Heart right ventricle (tissue), 16 donors: ENCODE results near the gene LRRC51. TPM values are rescaled to one million over a fixed set of nuclear protein-coding genes. Genes with fewer than 3 reads are reported as not detected.
A peak's percentile ranks its signal among the peaks of the same experiment; 100 is the strongest.
"Not testable (repeated sequence)": the region's sequence is repeated elsewhere in the genome, so short reads cannot be mapped to it uniquely, and the experiment has no call there.

Experiments
- ATAC-seq, 8 donors: fragments of 200-7000 bp; cut with Tn5 transposase; one replicate each; pipeline ENCODE4 v1.9.1; 2020; ENCODE audit warnings: mild to moderate bottlenecking in 8 of 8, moderate library complexity in 8 of 8, moderate number of reproducible peaks in 1 of 8
- DNase-seq, 2 donors: peaks; one replicate each; pipeline ENCODE4 v3.0.0-alpha.2; 2020
- H3K27ac ChIP-seq, 10 donors: fragments of 200-600 bp; sonication (generic) in 2 of 10; one replicate each; pipeline versions ENCODE4 v1.5.0 to v1.8.0; 2020 to 2022; ENCODE audit warnings: mild to moderate bottlenecking in 3 of 10
- H3K27me3 ChIP-seq, 7 donors: fragments of 200-600 bp; one replicate each; pipeline ENCODE4 v1.8.0; 2021 to 2022; ENCODE audit warnings: mild to moderate bottlenecking in 2 of 7
- H3K36me3 ChIP-seq, 9 donors: fragments of 200-600 bp; sonication (generic) in 1 of 9; one replicate each; pipeline versions ENCODE4 v1.5.0 to v1.8.0; 2020 to 2022; ENCODE audit warnings: mild to moderate bottlenecking in 2 of 9
- H3K4me1 ChIP-seq, 9 donors: fragments of 200-600 bp; sonication (generic) in 1 of 9; one replicate each; pipeline versions ENCODE4 v1.5.0 to v1.8.0; 2020 to 2022; ENCODE audit warnings: mild to moderate bottlenecking in 4 of 9
- H3K4me3 ChIP-seq, 10 donors: fragments of 200-600 bp; sonication (generic) in 2 of 10; one replicate each; pipeline versions ENCODE4 v1.5.0 to v1.8.0; 2020 to 2022; ENCODE audit warnings: mild to moderate bottlenecking in 7 of 10, moderate library complexity in 2 of 10
- H3K9me3 ChIP-seq, 11 donors: fragments of 200-600 bp in 10 of 11; sonication (generic) in 2 of 11; one replicate each; pipeline versions ENCODE4 v1.5.0 to v1.8.0; 2013 to 2022; ENCODE audit warnings: mild to moderate bottlenecking in 2 of 11, control low read depth in 1 of 11, moderate library complexity in 1 of 11
- CTCF ChIP-seq, 9 donors: fragments of 200-600 bp; sonication (generic) in 2 of 9; IDR thresholded peaks; one replicate each; pipeline versions ENCODE4 v1.5.0 to v1.8.0; 2021 to 2022; ENCODE audit warnings: antibody characterized with exemption in 9 of 9, mild to moderate bottlenecking in 5 of 9, moderate library complexity in 1 of 9
- WGBS, 2 donors: extraction: QIAGEN DNeasy Blood & Tissue Kit; methylation state at CpG; one replicate each; pipeline ENCODE4 v1.1.7; 2013; ENCODE audit warnings: inconsistent platforms in 1 of 2; 5-methylcytosine and 5-hydroxymethylcytosine counted together
- intact Hi-C, 10 donors: fragments of 100-400 bp; cut with DNase I; formaldehyde crosslinking; loops; one replicate each; pipeline versions ENCODE4 v1.11.1 to v1.14.2; 2022
- microRNA-seq, 2 donors: library from miRNA; unstranded; fragments of <30 nt; microRNA quantifications; one replicate each; pipeline ENCODE4 v1.2.0, GENCODE V29; 2021
- polyA plus RNA-seq, 2 donors: library from polyadenylated mRNA; stranded (reverse); fragments of 200-250 nt; gene quantifications; one replicate each; pipeline ENCODE4 v1.2.3, GENCODE V29; 2013
- total RNA-seq, 10 donors: library from RNA; stranded (reverse); fragmentation: NEBNext Ultra II Directional in 3 of 10; extraction: Animal tissue kit (Norgen Biotek cat#: 25700) in 3 of 10; gene quantifications; one replicate each; pipeline versions ENCODE4 v1.2.1 to v1.2.4, GENCODE V29; 2021 to 2023
- donor health status: Arrhythmogenic right ventricular cardiomyopathy.
- donor health status: ischemic (EF 13 %, LVEDD 7.1; RV severe dilation, severe dysfunction).
- donor health status: healthy with polysubstance abuse.
- donor health status: DM: no; HTN: yes; CAD: no.
- donor health status: DM: no; HTN: no; CAD: no.
- donor health status: ischemic (EF 25% LVEDD 6.9; RV normal size, moderate dysfunction).
- donor health status: ischemic (EF 25% LVEDD 5.7; RV mildly dilated, moderate dysfunction).
- donor health status: healthy.
- donor health status: DM: yes; HTN: yes; CAD: no.
- donor health status: Ischemic cardiomyopathy.
- donor health status: ischemic (EF 35%, LVEDD 5.7; RV mildly dilated, moderate dysfunction).
- donor health status: nonischemic (EF 11% LVEDD 7.7; RV severe dilation, severe dysfunction).
- donor health status: DM: yes; HTN: yes; CAD: no.
- donor health status: PGD.
- donor health status: ischemic (EF 29% LVEDD 5.4; RV normal size, mild dysfunction).
- donor health status: nonischemic (EF 23%, LVEDD 6.1; RV moderate dilation, normal function).

LRRC51 gene
- total and polyA plus RNA-seq, 12 donors: 2.3 to 9.1 (median 4.0) TPM

GRCh38 chr11:72140661-72141060 lies 60.0 kb downstream of the LRRC51 start:
- Histone ChIP-seq H3K36me3 (no peaks in the 10 kb centered on the region), H3K4me3 (no peak overlapping the region), H3K27me3 (no peaks in the 10 kb centered on the region), H3K27ac (no peak overlapping the region), H3K4me1 (peaks cover 0 to 16% (median 0%) of the 10 kb centered on the region in 9 donors), H3K9me3 (no peaks in the 10 kb centered on the region)
- intact Hi-C loops: loop anchor here in 6 of 10 donors (5.0 kb wide), 5 partner anchors 48 to 292 kb away; partner anchors contain the start of gene CLPB (in 1 of the 6)
- TF ChIP-seq CTCF (IDR thresholded peaks at IDR 0.05): no peak
- no peak for DNase-seq
- ATAC-seq: no peak
- 95 to 97% methylated on average over 2 of the region's 2 CpGs for WGBS, 2 donors

GRCh38 chr11:72141066-72141465 lies 60.4 kb downstream of the LRRC51 start:
- H3K9me3 ChIP-seq: no peaks in the 10 kb centered on the region
- DNase-seq (no peak), ATAC-seq (no peak)
- H3K27me3 ChIP-seq: no peaks in the 10 kb centered on the region
- TF ChIP-seq CTCF (IDR thresholded peaks at IDR 0.05): no peak
- peaks cover 0 to 12% (median 0%) of the 10 kb centered on the region in 9 donors for H3K4me1 ChIP-seq
- intact Hi-C loops: loop anchor here in 6 of 10 donors (5.0 kb wide), 5 partner anchors 49 to 291 kb away; partner anchors contain the start of gene CLPB (in 1 of the 6)
- WGBS, 2 donors: 79 to 80% methylated on average over 3 of the region's 3 CpGs
- no peak overlapping the region for H3K4me3 ChIP-seq
- H3K36me3 ChIP-seq: no peaks in the 10 kb centered on the region
- H3K27ac ChIP-seq: no peak overlapping the region

- H3K27ac ChIP-seq, DNase-seq, H3K36me3 ChIP-seq, H3K27me3 ChIP-seq, H3K9me3 ChIP-seq, H3K4me3 ChIP-seq: not testable (repeated sequence)
- 14 to 41% methylated on average over 1 of the region's 1 CpG for WGBS, 2 donors
- peaks cover 0 to 11% (median 0%) of the 10 kb centered on the region in 9 donors for H3K4me1 ChIP-seq
- intact Hi-C loops: loop anchor here in 6 of 10 donors (5.0 kb wide), 5 partner anchors 50 to 290 kb away; partner anchors contain the start of gene CLPB (in 1 of the 6)
- ATAC-seq: peak in 3 of 8 donors; percentile 30 to 46 (median 41)
These were observed 61.4 kb downstream of the LRRC51 start for GRCh38 chr11:72142086-72142485.

- not testable (repeated sequence) for H3K27me3 ChIP-seq, DNase-seq, H3K27ac ChIP-seq, H3K9me3 ChIP-seq, H3K36me3 ChIP-seq, H3K4me3 ChIP-seq, ATAC-seq
- intact Hi-C loops: loop anchor here in 6 of 10 donors (5.0 kb wide), 5 partner anchors 50 to 290 kb away; partner anchors contain the start of gene CLPB (in 1 of the 6)
- peaks cover 0 to 11% (median 0%) of the 10 kb centered on the region in 9 donors for H3K4me1 ChIP-seq
- WGBS, 2 donors: 36 to 50% methylated on average over 1 of the region's 1 CpG
These were observed 61.9 kb downstream of the LRRC51 start for GRCh38 chr11:72142543-72142942.

GRCh38 chr11:72144807-72145565 lies 64.3 kb downstream of the LRRC51 start:
- intact Hi-C loops: loop anchor here in 8 of 10 donors (1.0 to 5.0 kb wide), 8 partner anchors 53 to 632 kb away; partner anchors contain the start of gene CLPB (in 1 of the 8)
- DNase-seq: no peak
- no peak for ATAC-seq
- Histone ChIP-seq H3K36me3 (no peaks in the 10 kb centered on the region), H3K4me1 (peaks cover 0 to 11% (median 0%) of the 10 kb centered on the region in 9 donors), H3K9me3 (no peaks in the 10 kb centered on the region), H3K27me3 (peaks cover 0 to 5% (median 0%) of the 10 kb centered on the region in 7 donors), H3K4me3 (no peak overlapping the region), H3K27ac (no peak overlapping the region)
- no peak for TF ChIP-seq CTCF (IDR thresholded peaks at IDR 0.05)
- 82 to 86% methylated on average over 4 of the region's 4 CpGs for WGBS, 2 donors

Small RNAs within 50 kb of the gene (microRNA-seq; reads per million reads assigned to microRNA genes)
- 0 reads per million in 2 donors for gene MIR3165

Other genes starting within 250 kb of the LRRC51 start
- gene DEFB108B, start 247.7 kb upstream of the LRRC51 start, total RNA-seq: not detected
- gene DEFB108B, start 247.7 kb upstream of the LRRC51 start, polyA plus RNA-seq: not detected
- gene DEFB131B, start 202.4 kb upstream of the LRRC51 start, total RNA-seq: not detected
- gene DEFB131B, start 202.4 kb upstream of the LRRC51 start, polyA plus RNA-seq: not detected
- 1 to 10 TPM in 9 of 10 donors, under 1 TPM in 1; 1.00 to 4.4 (median 3.4) TPM for gene XNDC1N, start 152.3 kb upstream of the LRRC51 start, total RNA-seq
- gene XNDC1N, start 152.3 kb upstream of the LRRC51 start, polyA plus RNA-seq: 1 to 10 TPM; 1.5 to 4.7 TPM
- 10 to 100 TPM; 16.4 to 24.6 (median 19.2) TPM for gene RNF121, start 151.8 kb upstream of the LRRC51 start, total RNA-seq
- gene RNF121, start 151.8 kb upstream of the LRRC51 start, polyA plus RNA-seq: 10 to 100 TPM in 1 of 2 donors, 1 to 10 TPM in 1; 8.3 to 25.7 TPM
- 100 to 1,000 TPM in 1 of 10 donors, 1 to 10 TPM in 9; 2.0 to 101 (median 4.2) TPM for gene IL18BP, start 81.9 kb upstream of the LRRC51 start, total RNA-seq
- gene IL18BP, start 81.9 kb upstream of the LRRC51 start, polyA plus RNA-seq: 1 to 10 TPM; 5.0 to 6.5 TPM
- gene NUMA1, start 308 bp upstream of the LRRC51 start, total RNA-seq: 100 to 1,000 TPM in 2 of 10 donors, 10 to 100 TPM in 8; 60.8 to 117 (median 83.4) TPM
- gene NUMA1, start 308 bp upstream of the LRRC51 start, polyA plus RNA-seq: 100 to 1,000 TPM in 1 of 2 donors, 10 to 100 TPM in 1; 54.1 to 159 TPM
- 100 to 1,000 TPM in 1 of 10 donors, 10 to 100 TPM in 9; 76.5 to 103 (median 81.8) TPM for gene LAMTOR1, start 22.4 kb downstream of the LRRC51 start, total RNA-seq
- gene LAMTOR1, start 22.4 kb downstream of the LRRC51 start, polyA plus RNA-seq: 100 to 1,000 TPM in 1 of 2 donors, 10 to 100 TPM in 1; 58.3 to 158 TPM
- under 1 TPM in 1 of 10 donors, not detected in 9; 0.21 TPM for gene TOMT, start 25.1 kb downstream of the LRRC51 start, total RNA-seq
- not detected for gene TOMT, start 25.1 kb downstream of the LRRC51 start, polyA plus RNA-seq
- gene ANAPC15, start 31.8 kb downstream of the LRRC51 start, total RNA-seq: 10 to 100 TPM; 31.8 to 58.3 (median 46.8) TPM
- gene ANAPC15, start 31.8 kb downstream of the LRRC51 start, polyA plus RNA-seq: 100 to 1,000 TPM in 1 of 2 donors, 10 to 100 TPM in 1; 43.8 to 104 TPM
- gene FOLR3, start 54.9 kb downstream of the LRRC51 start, total RNA-seq: 1 to 10 TPM in 1 of 10 donors, under 1 TPM in 2, not detected in 7; 0.59 to 1.1 (median 0.67) TPM
- under 1 TPM in 1 of 2 donors, not detected in 1; 0.23 TPM for gene FOLR3, start 54.9 kb downstream of the LRRC51 start, polyA plus RNA-seq
- 1 to 10 TPM in 2 of 10 donors, under 1 TPM in 5, not detected in 3; 0.23 to 1.4 (median 0.59) TPM for gene FOLR1, start 111.3 kb downstream of the LRRC51 start, total RNA-seq
- gene FOLR1, start 111.3 kb downstream of the LRRC51 start, polyA plus RNA-seq: under 1 TPM; 0.16 to 0.37 TPM
- gene FOLR2, start 135.9 kb downstream of the LRRC51 start, total RNA-seq: 10 to 100 TPM in 7 of 10 donors, 1 to 10 TPM in 3; 7.5 to 84.4 (median 10.8) TPM
- gene FOLR2, start 135.9 kb downstream of the LRRC51 start, polyA plus RNA-seq: 10 to 100 TPM in 1 of 2 donors, 1 to 10 TPM in 1; 6.8 to 10.8 TPM
- 100 to 1,000 TPM in 9 of 10 donors, 10 to 100 TPM in 1; 97.7 to 146 (median 107) TPM for gene INPPL1, start 143.9 kb downstream of the LRRC51 start, total RNA-seq
- 100 to 1,000 TPM in 1 of 2 donors, 10 to 100 TPM in 1; 50.1 to 141 TPM for gene INPPL1, start 143.9 kb downstream of the LRRC51 start, polyA plus RNA-seq
- not detected for gene PHOX2A, start 163.3 kb downstream of the LRRC51 start, total RNA-seq
- not detected for gene PHOX2A, start 163.3 kb downstream of the LRRC51 start, polyA plus RNA-seq